HG03565 (cell line): ENCODE data around the gene SMARCA2.
"Not testable (repeated sequence)": the region's sequence is repeated elsewhere in the genome, so short reads cannot be mapped to it uniquely, and the experiment has no call there.

Source experiments
- ATAC-seq: cut with Tn5 transposase; IDR thresholded peaks from one replicate; pipeline ENCODE4 v1.9.1; 2021; ENCODE audit warnings: mild to moderate bottlenecking, moderate library complexity; ENCODE audit not compliant: unreplicated experiment

Gene SMARCA2

GRCh38 chr9:2134391-2134790, 119.2 kb downstream of the SMARCA2 start:
- no peak for ATAC-seq

DNA sequence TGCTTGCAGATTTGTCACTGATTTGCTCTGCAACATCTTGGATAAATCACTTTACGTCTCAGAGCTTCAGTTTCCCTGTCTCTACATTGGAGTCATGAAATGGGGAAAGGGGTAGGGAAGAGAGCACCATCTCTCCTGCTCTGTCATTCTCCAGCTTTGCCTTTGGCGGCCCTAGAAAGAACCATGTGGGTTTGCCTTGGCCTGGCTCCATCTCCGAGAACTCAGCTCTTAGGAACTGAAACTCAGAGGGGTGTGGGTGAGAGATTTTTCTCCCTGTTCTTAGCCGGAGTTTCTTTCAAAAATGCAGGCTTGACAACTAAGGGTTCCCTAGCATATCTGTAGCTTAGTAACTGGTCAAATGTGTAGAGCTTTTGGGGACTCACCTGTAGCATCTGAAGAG, 123.5 kb downstream of the SMARCA2 start:
- ATAC-seq, result no peak

DNA sequence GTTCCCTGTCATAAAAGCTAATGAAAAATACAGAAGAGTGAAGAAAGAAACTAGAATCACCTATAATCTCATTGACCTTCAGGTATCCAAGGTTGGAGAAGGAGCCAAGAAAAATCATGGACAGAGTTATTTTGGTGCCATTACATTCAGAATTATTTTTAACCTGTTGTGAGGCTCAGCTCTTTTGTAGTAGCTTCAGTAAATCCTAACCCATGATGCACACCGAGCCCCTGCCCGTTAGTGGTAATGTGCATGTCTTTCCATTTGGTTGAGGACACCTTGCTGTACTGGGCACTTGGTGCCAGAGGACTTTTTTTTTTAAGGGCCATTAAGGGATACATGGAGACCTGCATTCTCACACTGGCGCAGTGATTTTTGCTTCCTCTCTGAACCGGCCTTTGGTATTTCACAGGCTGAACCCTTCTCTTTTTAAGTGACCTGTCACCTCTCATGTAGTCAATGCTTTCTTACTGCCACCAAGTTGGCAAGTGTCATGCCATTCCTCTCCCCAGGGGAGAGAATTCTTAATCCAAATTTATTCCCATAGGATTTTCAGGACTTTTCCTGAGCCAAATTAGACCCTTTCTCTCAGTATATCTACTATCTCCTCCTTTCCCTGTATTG, 125.6 kb downstream of the SMARCA2 start:
- no peak for ATAC-seq

DNA sequence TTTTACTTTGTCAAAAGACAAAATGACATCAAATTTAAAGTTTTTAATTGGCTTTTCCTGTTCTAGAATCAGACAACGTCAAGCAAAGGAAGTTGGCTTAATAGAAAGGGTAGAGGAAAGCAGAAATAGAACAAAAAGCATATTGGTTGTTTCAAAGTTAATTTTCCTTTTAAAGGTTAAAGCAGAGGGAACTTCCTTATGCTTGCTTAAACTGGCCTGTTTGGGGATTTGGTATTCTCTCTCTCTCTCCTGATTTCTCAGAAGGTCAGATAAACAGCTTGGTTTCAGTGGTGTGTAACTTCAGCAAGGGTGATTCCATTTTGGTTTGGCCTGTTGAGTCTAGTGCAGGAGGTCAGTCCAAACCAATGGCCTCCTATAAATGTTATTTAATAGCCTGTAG, 127.1 kb downstream of the SMARCA2 start:
- no peak for ATAC-seq

GRCh38 chr9:2144619-2145018, 129.5 kb downstream of the SMARCA2 start:
- no peak for ATAC-seq

- no peak for ATAC-seq
These were observed 130.6 kb downstream of the SMARCA2 start for GRCh38 chr9:2145746-2146145.

- not testable (repeated sequence) for ATAC-seq
These were observed 131.6 kb downstream of the SMARCA2 start for GRCh38 chr9:2146700-2147099.

GRCh38 chr9:2150338-2150737, 135.2 kb downstream of the SMARCA2 start:
- ATAC-seq, result no peak

GRCh38 chr9:2151171-2151570, 136.0 kb downstream of the SMARCA2 start:
- no peak for ATAC-seq

- ATAC-seq, result no peak
These were observed 138.0 kb downstream of the SMARCA2 start for GRCh38 chr9:2152966-2153629.

GRCh38 chr9:2153630-2154217, 138.6 kb downstream of the SMARCA2 start:
- no peak for ATAC-seq

GRCh38 chr9:2154731-2155130, 139.6 kb downstream of the SMARCA2 start:
- no peak for ATAC-seq

GRCh38 chr9:2155966-2156365, 140.8 kb downstream of the SMARCA2 start:
- ATAC-seq, result no peak

GRCh38 chr9:2157277-2158110, 142.3 kb downstream of the SMARCA2 start:
- ATAC-seq, result peak; percentile 25

GRCh38 chr9:2158111-2158610, 143.0 kb downstream of the SMARCA2 start:
- peak; percentile 30 for ATAC-seq

DNA sequence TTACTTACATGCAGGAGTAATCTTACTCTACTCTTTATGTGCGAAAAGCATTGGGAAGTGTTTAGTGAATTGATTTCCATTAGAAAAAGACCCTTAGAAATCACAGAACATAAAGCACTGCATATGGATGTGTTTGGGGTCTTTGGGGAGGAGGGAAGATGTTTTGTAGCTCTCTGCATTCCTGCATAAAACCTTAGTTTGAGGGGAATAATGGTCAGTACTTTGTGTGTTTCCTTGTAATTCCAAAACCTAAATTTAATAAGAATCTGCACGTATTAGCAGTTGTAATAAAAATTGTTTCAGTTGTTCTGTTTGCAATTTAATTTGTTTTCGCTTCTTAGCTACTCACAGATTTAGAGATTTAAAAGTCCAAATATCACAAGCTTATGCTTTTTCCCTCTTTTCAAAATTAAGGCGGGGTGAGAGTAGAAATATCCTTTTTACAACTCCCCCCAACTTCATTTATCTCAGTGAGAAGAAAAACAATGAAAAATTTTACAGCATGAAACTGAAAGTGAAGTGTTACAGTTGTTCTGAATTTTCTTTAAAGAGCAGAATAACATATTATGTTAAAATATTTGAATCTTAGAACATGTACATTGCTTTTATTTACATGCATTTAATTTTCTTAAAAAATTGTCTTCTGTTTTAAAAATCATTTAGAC, 143.8 kb downstream of the SMARCA2 start:
- no peak for ATAC-seq

DNA sequence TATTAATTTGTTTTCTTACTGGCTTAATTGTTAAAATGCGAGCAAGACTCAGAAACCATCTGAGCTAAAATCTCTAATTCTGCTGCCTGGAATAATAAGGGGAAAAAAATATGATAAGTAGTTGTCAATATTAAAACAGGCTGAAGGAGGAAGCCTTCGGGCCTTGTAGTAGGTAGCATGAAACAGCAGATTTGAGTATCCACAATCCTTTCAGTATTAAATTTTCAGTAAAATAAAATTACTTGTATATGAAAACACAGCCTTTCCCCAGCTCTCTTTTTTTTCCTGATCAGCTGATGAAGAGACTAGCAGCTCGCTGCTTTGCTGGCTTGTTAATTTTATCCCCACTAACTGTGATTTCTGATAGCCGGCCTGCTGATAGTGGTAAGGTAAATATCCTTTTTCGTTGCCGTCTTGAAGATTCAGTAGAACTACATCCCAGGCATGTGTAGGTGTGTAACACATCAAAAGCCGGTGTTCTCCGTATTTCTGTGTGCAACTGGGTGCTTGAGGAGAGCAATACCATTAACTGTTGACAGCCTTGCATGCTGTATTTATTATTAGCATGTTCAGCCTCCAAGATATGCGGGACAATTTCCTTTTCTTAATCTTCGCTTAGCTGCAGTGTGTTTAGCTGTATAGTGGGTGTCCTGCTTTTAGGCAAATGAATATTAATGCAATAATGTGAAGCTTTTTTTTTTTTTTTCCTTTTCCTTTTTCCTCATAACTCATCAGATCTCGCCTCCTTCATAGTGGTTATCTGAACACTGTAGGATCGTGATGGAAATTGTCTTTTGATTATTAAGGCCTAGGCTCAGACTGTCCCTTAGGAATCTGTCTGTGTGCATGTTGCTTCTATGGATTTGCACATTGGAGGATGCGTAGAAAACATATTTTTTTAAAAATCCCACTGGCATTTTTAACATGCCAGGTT, 144.6 kb downstream of the SMARCA2 start:
- no peak for ATAC-seq

DNA sequence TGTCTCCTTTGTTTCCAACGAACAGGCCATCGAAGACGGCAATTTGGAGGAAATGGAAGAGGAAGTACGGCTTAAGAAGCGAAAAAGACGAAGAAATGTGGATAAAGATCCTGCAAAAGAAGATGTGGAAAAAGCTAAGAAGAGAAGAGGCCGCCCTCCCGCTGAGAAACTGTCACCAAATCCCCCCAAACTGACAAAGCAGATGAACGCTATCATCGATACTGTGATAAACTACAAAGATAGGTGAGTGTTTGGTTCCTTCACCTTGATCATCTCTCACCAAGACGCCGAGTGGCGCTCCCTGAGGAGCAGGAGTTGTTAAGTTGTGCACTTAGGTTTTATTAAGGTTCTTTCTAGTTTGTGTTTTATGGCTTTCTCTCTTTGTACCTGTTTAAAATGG, 146.5 kb downstream of the SMARCA2 start:
- ATAC-seq, result no peak

- ATAC-seq, result no peak
These were observed 148.2 kb downstream of the SMARCA2 start for GRCh38 chr9:2163231-2163885.
